ENCODE measurements around the gene PTPN21. TPM values are rescaled to one million over a fixed set of nuclear protein-coding genes. Genes with fewer than 3 reads are reported as not detected.

Gene PTPN21
- polyA plus RNA-seq, 1 donor from 2014 or later, result not detected

- Mint-ChIP-seq H3K4me1 (no peaks in the 10 kb centered on the region), H3K36me3 (peaks cover 2% of the 10 kb centered on the region), H3K27ac (no peak overlapping the region), H3K4me3 (no peak overlapping the region), H3K9me3 (no peaks in the 10 kb centered on the region), H3K27me3 (peaks cover 3% of the 10 kb centered on the region)
Observed at GRCh38 chr14:88504602-88505001, 50.2 kb downstream of the PTPN21 start.

- H3K36me3 Mint-ChIP-seq, result peaks cover 2% of the 10 kb centered on the region
- peaks cover 3% of the 10 kb centered on the region for H3K27me3 Mint-ChIP-seq
Observed at GRCh38 chr14:88503754-88504406, 50.9 kb downstream of the PTPN21 start.

GRCh38 chr14:88502740-88503139 lies 52.1 kb downstream of the PTPN21 start:
- Mint-ChIP-seq H3K9me3 (peaks cover 0 to 2% (median 0%) of the 10 kb centered on the region in 3 donors), H3K36me3 (peaks cover 2% of the 10 kb centered on the region), H3K4me1 (no peaks in the 10 kb centered on the region), H3K27me3 (peaks cover 3% of the 10 kb centered on the region), H3K27ac (no peak overlapping the region), H3K4me3 (no peak overlapping the region)

More at GRCh38 chr14:88503754-88504406, 50.9 kb downstream of the PTPN21 start:
- Mint-ChIP-seq H3K9me3 (peaks cover 0 to 2% (median 0%) of the 10 kb centered on the region in 3 donors), H3K4me3 (no peak overlapping the region), H3K27ac (no peak overlapping the region), H3K4me1 (no peaks in the 10 kb centered on the region)

GRCh38 chr14:88500611-88501010 lies 54.2 kb downstream of the PTPN21 start:
- peaks cover 2% of the 10 kb centered on the region for H3K36me3 Mint-ChIP-seq
- H3K4me3 Mint-ChIP-seq, result no peak overlapping the region
- H3K4me1 Mint-ChIP-seq, result no peaks in the 10 kb centered on the region
- H3K9me3 Mint-ChIP-seq, result peaks cover 0 to 2% (median 0%) of the 10 kb centered on the region in 3 donors
- H3K27me3 Mint-ChIP-seq, result peaks cover 3% of the 10 kb centered on the region
- no peak overlapping the region for H3K27ac Mint-ChIP-seq

- Mint-ChIP-seq H3K36me3 (peaks cover 2% of the 10 kb centered on the region), H3K4me3 (no peak overlapping the region), H3K9me3 (peaks cover 0 to 2% (median 0%) of the 10 kb centered on the region in 3 donors), H3K4me1 (no peaks in the 10 kb centered on the region), H3K27ac (no peak overlapping the region), H3K27me3 (no peaks in the 10 kb centered on the region)
Observed at GRCh38 chr14:88499225-88499624, 55.6 kb downstream of the PTPN21 start.

- H3K27me3 Mint-ChIP-seq, result peaks cover 3% of the 10 kb centered on the region
- H3K9me3 Mint-ChIP-seq, result peaks cover 0 to 2% (median 0%) of the 10 kb centered on the region in 3 donors
- peaks cover 0 to 4% (median 2%) of the 10 kb centered on the region in 3 donors for H3K4me1 Mint-ChIP-seq
- H3K36me3 Mint-ChIP-seq, result no peaks in the 10 kb centered on the region
- no peak overlapping the region for H3K4me3 Mint-ChIP-seq
- H3K27ac Mint-ChIP-seq, result no peak overlapping the region
Observed at GRCh38 chr14:88496414-88496813, 58.4 kb downstream of the PTPN21 start.

GRCh38 chr14:88493392-88494185 lies 61.2 kb downstream of the PTPN21 start:
- Mint-ChIP-seq H3K4me3 (no peak overlapping the region), H3K27ac (no peak overlapping the region), H3K36me3 (no peaks in the 10 kb centered on the region), H3K4me1 (peaks cover 0 to 4% (median 2%) of the 10 kb centered on the region in 3 donors), H3K27me3 (peaks cover 3% of the 10 kb centered on the region), H3K9me3 (no peaks in the 10 kb centered on the region)

GRCh38 chr14:88492272-88493089 lies 62.3 kb downstream of the PTPN21 start:
- Mint-ChIP-seq H3K4me3 (peak overlapping the region in 1 of 4 donors; percentile 11), H3K27ac (no peak overlapping the region), H3K9me3 (no peaks in the 10 kb centered on the region), H3K36me3 (no peaks in the 10 kb centered on the region), H3K4me1 (peaks cover 0 to 4% (median 2%) of the 10 kb centered on the region in 3 donors), H3K27me3 (peaks cover 3% of the 10 kb centered on the region)

GRCh38 chr14:88490168-88490567 lies 64.6 kb downstream of the PTPN21 start:
- no peak overlapping the region for H3K4me3 Mint-ChIP-seq
- peaks cover 0 to 4% (median 2%) of the 10 kb centered on the region in 3 donors for H3K4me1 Mint-ChIP-seq
- H3K36me3 Mint-ChIP-seq, result no peaks in the 10 kb centered on the region
- peaks cover 3% of the 10 kb centered on the region for H3K27me3 Mint-ChIP-seq
- no peaks in the 10 kb centered on the region for H3K9me3 Mint-ChIP-seq
- no peak overlapping the region for H3K27ac Mint-ChIP-seq

GRCh38 chr14:88488897-88489296 lies 65.9 kb downstream of the PTPN21 start:
- Mint-ChIP-seq H3K4me1 (peaks cover 0 to 4% (median 2%) of the 10 kb centered on the region in 3 donors), H3K27ac (no peak overlapping the region), H3K9me3 (no peaks in the 10 kb centered on the region), H3K4me3 (no peak overlapping the region), H3K36me3 (no peaks in the 10 kb centered on the region), H3K27me3 (peaks cover 5% of the 10 kb centered on the region)

- H3K27ac Mint-ChIP-seq, result no peak overlapping the region
- H3K4me3 Mint-ChIP-seq, result no peak overlapping the region
- H3K36me3 Mint-ChIP-seq, result peaks cover 2% of the 10 kb centered on the region
- peaks cover 0 to 4% (median 2%) of the 10 kb centered on the region in 3 donors for H3K4me1 Mint-ChIP-seq
- H3K9me3 Mint-ChIP-seq, result peaks cover 0 to 3% (median 0%) of the 10 kb centered on the region in 3 donors
- H3K27me3 Mint-ChIP-seq, result peaks cover 7% of the 10 kb centered on the region
Observed at GRCh38 chr14:88488081-88488480, 66.7 kb downstream of the PTPN21 start.

- Mint-ChIP-seq H3K27ac (peak overlapping the region in 1 of 3 donors; percentile 39), H3K36me3 (peaks cover 3% of the 10 kb centered on the region), H3K4me3 (no peak overlapping the region), H3K27me3 (peaks cover 12% of the 10 kb centered on the region), H3K4me1 (no peaks in the 10 kb centered on the region), H3K9me3 (peaks cover 0 to 3% (median 3%) of the 10 kb centered on the region in 3 donors)
Observed at GRCh38 chr14:88482524-88482923, 72.3 kb downstream of the PTPN21 start.

GRCh38 chr14:88481794-88482193 lies 73.0 kb downstream of the PTPN21 start:
- Mint-ChIP-seq H3K27me3 (peaks cover 12% of the 10 kb centered on the region), H3K4me3 (no peak overlapping the region), H3K36me3 (peaks cover 3% of the 10 kb centered on the region), H3K27ac (no peak overlapping the region), H3K4me1 (no peaks in the 10 kb centered on the region), H3K9me3 (peaks cover 0 to 3% (median 3%) of the 10 kb centered on the region in 3 donors)

GRCh38 chr14:88481059-88481458 lies 73.7 kb downstream of the PTPN21 start:
- Mint-ChIP-seq H3K4me1 (no peaks in the 10 kb centered on the region), H3K27ac (no peak overlapping the region), H3K36me3 (peaks cover 3% of the 10 kb centered on the region), H3K27me3 (peaks cover 12% of the 10 kb centered on the region), H3K9me3 (peaks cover 0 to 3% (median 3%) of the 10 kb centered on the region in 3 donors), H3K4me3 (no peak overlapping the region)

- Mint-ChIP-seq H3K4me3 (no peak overlapping the region), H3K36me3 (peaks cover 3% of the 10 kb centered on the region), H3K27ac (no peak overlapping the region), H3K9me3 (peaks cover 0 to 3% (median 3%) of the 10 kb centered on the region in 3 donors), H3K4me1 (no peaks in the 10 kb centered on the region), H3K27me3 (peaks cover 9% of the 10 kb centered on the region)
Observed at GRCh38 chr14:88479574-88479987, 75.2 kb downstream of the PTPN21 start.

All from IgD-negative memory B cell (primary cell).